HL-60 (cell line): ENCODE measurements around the gene LRRTM4.

ENCODE experiments used
- DNase-seq, 2 experiments: peaks; one replicate each; pipeline ENCODE4 v3.0.0-alpha.2; 2010 to 2020; ENCODE audit warnings: low read depth in 1 of 2, low spot score in 1 of 2
- H3K27ac ChIP-seq: fragments of 250-450 bp; sonication (Bioruptor Pico); replicated peaks from 2 replicates; pipeline ENCODE4 v1.5.1; 2020; ENCODE audit warnings: mild to moderate bottlenecking, moderate library complexity
- H3K27me3 ChIP-seq: fragments of 250-450 bp; sonication (Bioruptor Pico); 2 replicates; pipeline ENCODE4 v1.5.1; 2021; ENCODE audit warnings: mild to moderate bottlenecking, moderate library complexity; ENCODE audit not compliant: insufficient read depth, poor library complexity, severe bottlenecking
- H3K4me3 ChIP-seq: replicated peaks from 2 replicates; pipeline ENCODE4 v1.5.1; 2011; ENCODE audit warnings: mild to moderate bottlenecking, control low read depth, low read length; ENCODE audit not compliant: insufficient read depth
- GABPA ChIP-seq: IDR thresholded peaks from 2 replicates; pipeline ENCODE4 v1.6.1; 2012; ENCODE audit warnings: low read depth
- POLR2AphosphoS5 ChIP-seq: IDR thresholded peaks from 2 replicates; pipeline ENCODE4 v1.6.1; 2012; ENCODE audit warnings: low read depth
- SPI1 ChIP-seq: IDR thresholded peaks from 2 replicates; pipeline ENCODE4 v1.6.1; 2012; ENCODE audit warnings: low read depth, mild to moderate bottlenecking, borderline replicate concordance
- TF ChIP-seq, protein P1 (sequence below): IDR thresholded peaks from one replicate; pipeline ENCODE4 v1.5.1; 2011; ENCODE audit warnings: low read length, control low read depth, inconsistent platforms; ENCODE audit not compliant: insufficient read depth
- TF ChIP-seq, protein P2 (sequence below): IDR thresholded peaks from 2 replicates; pipeline ENCODE4 v1.6.1; 2012; ENCODE audit warnings: low read depth; ENCODE audit not compliant: insufficient replicate concordance

The LRRTM4 gene

GRCh38 chr2:76998152-76998551 lies 524.0 kb downstream of the LRRTM4 start:
- no peak overlapping the region for H3K4me3 ChIP-seq
- H3K27ac ChIP-seq = no peak overlapping the region
- TF ChIP-seq, protein P1, sequence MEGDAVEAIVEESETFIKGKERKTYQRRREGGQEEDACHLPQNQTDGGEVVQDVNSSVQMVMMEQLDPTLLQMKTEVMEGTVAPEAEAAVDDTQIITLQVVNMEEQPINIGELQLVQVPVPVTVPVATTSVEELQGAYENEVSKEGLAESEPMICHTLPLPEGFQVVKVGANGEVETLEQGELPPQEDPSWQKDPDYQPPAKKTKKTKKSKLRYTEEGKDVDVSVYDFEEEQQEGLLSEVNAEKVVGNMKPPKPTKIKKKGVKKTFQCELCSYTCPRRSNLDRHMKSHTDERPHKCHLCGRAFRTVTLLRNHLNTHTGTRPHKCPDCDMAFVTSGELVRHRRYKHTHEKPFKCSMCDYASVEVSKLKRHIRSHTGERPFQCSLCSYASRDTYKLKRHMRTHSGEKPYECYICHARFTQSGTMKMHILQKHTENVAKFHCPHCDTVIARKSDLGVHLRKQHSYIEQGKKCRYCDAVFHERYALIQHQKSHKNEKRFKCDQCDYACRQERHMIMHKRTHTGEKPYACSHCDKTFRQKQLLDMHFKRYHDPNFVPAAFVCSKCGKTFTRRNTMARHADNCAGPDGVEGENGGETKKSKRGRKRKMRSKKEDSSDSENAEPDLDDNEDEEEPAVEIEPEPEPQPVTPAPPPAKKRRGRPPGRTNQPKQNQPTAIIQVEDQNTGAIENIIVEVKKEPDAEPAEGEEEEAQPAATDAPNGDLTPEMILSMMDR = no peak
- TF ChIP-seq, protein P2, sequence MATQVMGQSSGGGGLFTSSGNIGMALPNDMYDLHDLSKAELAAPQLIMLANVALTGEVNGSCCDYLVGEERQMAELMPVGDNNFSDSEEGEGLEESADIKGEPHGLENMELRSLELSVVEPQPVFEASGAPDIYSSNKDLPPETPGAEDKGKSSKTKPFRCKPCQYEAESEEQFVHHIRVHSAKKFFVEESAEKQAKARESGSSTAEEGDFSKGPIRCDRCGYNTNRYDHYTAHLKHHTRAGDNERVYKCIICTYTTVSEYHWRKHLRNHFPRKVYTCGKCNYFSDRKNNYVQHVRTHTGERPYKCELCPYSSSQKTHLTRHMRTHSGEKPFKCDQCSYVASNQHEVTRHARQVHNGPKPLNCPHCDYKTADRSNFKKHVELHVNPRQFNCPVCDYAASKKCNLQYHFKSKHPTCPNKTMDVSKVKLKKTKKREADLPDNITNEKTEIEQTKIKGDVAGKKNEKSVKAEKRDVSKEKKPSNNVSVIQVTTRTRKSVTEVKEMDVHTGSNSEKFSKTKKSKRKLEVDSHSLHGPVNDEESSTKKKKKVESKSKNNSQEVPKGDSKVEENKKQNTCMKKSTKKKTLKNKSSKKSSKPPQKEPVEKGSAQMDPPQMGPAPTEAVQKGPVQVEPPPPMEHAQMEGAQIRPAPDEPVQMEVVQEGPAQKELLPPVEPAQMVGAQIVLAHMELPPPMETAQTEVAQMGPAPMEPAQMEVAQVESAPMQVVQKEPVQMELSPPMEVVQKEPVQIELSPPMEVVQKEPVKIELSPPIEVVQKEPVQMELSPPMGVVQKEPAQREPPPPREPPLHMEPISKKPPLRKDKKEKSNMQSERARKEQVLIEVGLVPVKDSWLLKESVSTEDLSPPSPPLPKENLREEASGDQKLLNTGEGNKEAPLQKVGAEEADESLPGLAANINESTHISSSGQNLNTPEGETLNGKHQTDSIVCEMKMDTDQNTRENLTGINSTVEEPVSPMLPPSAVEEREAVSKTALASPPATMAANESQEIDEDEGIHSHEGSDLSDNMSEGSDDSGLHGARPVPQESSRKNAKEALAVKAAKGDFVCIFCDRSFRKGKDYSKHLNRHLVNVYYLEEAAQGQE = no peak
- TF ChIP-seq POLR2AphosphoS5 (no peak), SPI1 (no peak), GABPA (no peak)
- no peak for DNase-seq
- H3K27me3 ChIP-seq = no peaks in the 10 kb centered on the region

DNA sequence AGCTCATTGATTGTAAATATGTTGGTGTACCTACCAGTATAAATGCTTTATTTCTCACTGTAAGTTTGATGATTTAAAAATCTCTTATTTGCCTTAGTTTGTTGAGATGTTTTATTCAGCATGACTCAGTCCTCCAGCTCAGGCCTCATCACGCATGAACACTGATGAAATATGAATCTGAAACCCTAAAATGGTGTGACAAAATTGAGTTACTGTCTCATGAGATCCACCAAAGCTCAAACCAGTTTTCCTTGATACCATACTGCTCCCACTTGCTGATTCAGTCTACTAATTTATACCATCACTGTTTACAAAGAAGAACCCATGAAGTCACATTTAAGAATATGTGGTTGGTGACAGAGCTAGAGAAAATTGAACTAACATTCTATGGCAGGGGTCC lies 524.9 kb downstream of the LRRTM4 start:
- no peak overlapping the region for H3K27ac ChIP-seq
- no peak for TF ChIP-seq POLR2AphosphoS5
- TF ChIP-seq SPI1 = no peak
- TF ChIP-seq, protein P1 = no peak
- TF ChIP-seq GABPA = no peak
- TF ChIP-seq, protein P2 = no peak
- no peak for DNase-seq
- H3K27me3 ChIP-seq = no peaks in the 10 kb centered on the region
- no peak overlapping the region for H3K4me3 ChIP-seq

GRCh38 chr2:76985387-76986136 lies 536.6 kb downstream of the LRRTM4 start:
- TF ChIP-seq SPI1 (no peak), POLR2AphosphoS5 (no peak), GABPA (no peak)
- TF ChIP-seq, protein P2 = no peak
- TF ChIP-seq, protein P1 = no peak
- peaks cover 2% of the 10 kb centered on the region for H3K27me3 ChIP-seq
- DNase-seq = no peak
- no peak overlapping the region for H3K27ac ChIP-seq
- H3K4me3 ChIP-seq = no peak overlapping the region
